CD14-positive monocyte (primary cell): ENCODE data around the gene WEE1. TPM values are rescaled to one million over a fixed set of nuclear protein-coding genes. Genes with fewer than 3 reads are reported as not detected.
"Not testable (repeated sequence)": the region's sequence is repeated elsewhere in the genome, so short reads cannot be mapped to it uniquely, and the experiment has no call there.

ENCODE experiments used
- DNase-seq, 3 donors: peaks; one replicate each; pipeline ENCODE4 v3.0.0-alpha.2; 2011 to 2022
- H2AFZ ChIP-seq: 2 replicates; pipeline ENCODE4 v1.6.0; 2012; ENCODE audit warnings: mild to moderate bottlenecking, low read depth, low read length, inconsistent platforms; ENCODE audit not compliant: insufficient read depth, poor library complexity, severe bottlenecking
- H3K27ac ChIP-seq, 2 donors: 1 replicate in 1 of 2; 2 replicates in 1 of 2; pipeline ENCODE4 v1.5.1; 2012 to 2013; ENCODE audit warnings: low read length in 2 of 2, control low read depth in 1 of 2, inconsistent platforms in 1 of 2, low read depth in 1 of 2, mild to moderate bottlenecking in 1 of 2
- H3K27me3 ChIP-seq, 2 donors: one replicate each; pipeline versions ENCODE4 v1.6.0 to v1.6.1; 2011 to 2013; ENCODE audit warnings: low read length in 2 of 2; ENCODE audit not compliant: control insufficient read depth in 2 of 2, insufficient read depth in 2 of 2
- H3K36me3 ChIP-seq, 2 donors: replicated peaks in 1 of 2; 1 replicate in 1 of 2; 2 replicates in 1 of 2; pipeline versions ENCODE4 v1.5.1 to v1.6.1; 2012 to 2013; ENCODE audit warnings: low read length in 2 of 2, control low read depth in 1 of 2, inconsistent platforms in 1 of 2, mild to moderate bottlenecking in 1 of 2; ENCODE audit not compliant: insufficient read depth in 2 of 2, control insufficient read depth in 1 of 2
- H3K4me1 ChIP-seq, 2 donors: 1 replicate in 1 of 2; 2 replicates in 1 of 2; pipeline versions ENCODE4 v1.5.1 to v1.6.1; 2012 to 2013; ENCODE audit warnings: low read length in 2 of 2, control low read depth in 1 of 2, inconsistent platforms in 1 of 2, mild to moderate bottlenecking in 1 of 2, moderate library complexity in 1 of 2; ENCODE audit not compliant: insufficient read depth in 2 of 2, control insufficient read depth in 1 of 2
- H3K4me2 ChIP-seq: replicated peaks from 2 replicates; pipeline ENCODE3; 2012; ENCODE audit warnings: low read length, moderate library complexity, mild to moderate bottlenecking; ENCODE audit not compliant: poor library complexity, severe bottlenecking; ENCODE audit errors: extremely low read depth
- H3K4me3 ChIP-seq, 3 experiments: fragments of 200-600 bp in 1 of 3; sonication (generic) in 1 of 3; replicated peaks in 1 of 3; 1 replicate in 2 of 3; 2 replicates in 1 of 3; pipeline ENCODE4 v1.5.1; 2011 to 2013; ENCODE audit warnings: low read length in 3 of 3, mild to moderate bottlenecking in 3 of 3, control low read depth in 2 of 3, low read depth in 2 of 3, inconsistent platforms in 1 of 3, moderate library complexity in 1 of 3
- H3K79me2 ChIP-seq: 2 replicates; pipeline ENCODE4 v1.6.0; 2012; ENCODE audit warnings: mild to moderate bottlenecking, control low read depth, inconsistent platforms, low read length, moderate library complexity; ENCODE audit not compliant: insufficient read depth
- H3K9ac ChIP-seq: 2 replicates; pipeline ENCODE4 v1.6.0; 2017; ENCODE audit warnings: low read length, mild to moderate bottlenecking; ENCODE audit not compliant: insufficient read depth, poor library complexity, severe bottlenecking
- H3K9me3 ChIP-seq, 2 donors: replicated peaks in 1 of 2; 1 replicate in 1 of 2; 2 replicates in 1 of 2; pipeline versions ENCODE4 v1.5.1 to v1.6.1; 2012 to 2013; ENCODE audit warnings: low read length in 2 of 2, control low read depth in 1 of 2; ENCODE audit not compliant: control insufficient read depth in 1 of 2, insufficient read depth in 1 of 2
- H4K20me1 ChIP-seq: 2 replicates; pipeline ENCODE4 v1.6.0; 2012; ENCODE audit warnings: mild to moderate bottlenecking, low read length, control low read depth, moderate library complexity; ENCODE audit not compliant: insufficient read depth
- H3K27ac Mint-ChIP-seq, 7 donors: one replicate each; pipeline ENCODE4 v1.8.0; 2020; ENCODE audit warnings: mild to moderate bottlenecking in 7 of 7, mixed read lengths in 7 of 7, moderate library complexity in 6 of 7, inconsistent platforms in 2 of 7
- H3K27me3 Mint-ChIP-seq, 3 donors: one replicate each; pipeline ENCODE4 v1.8.0; 2021 to 2022; ENCODE audit warnings: low read depth in 3 of 3, mild to moderate bottlenecking in 3 of 3, mixed read lengths in 3 of 3, moderate library complexity in 3 of 3, inconsistent platforms in 1 of 3
- H3K36me3 Mint-ChIP-seq, 2 donors: one replicate each; pipeline ENCODE4 v1.8.0; 2020; ENCODE audit warnings: mixed read lengths in 2 of 2, inconsistent platforms in 1 of 2, mild to moderate bottlenecking in 1 of 2
- H3K4me1 Mint-ChIP-seq: one replicate; pipeline ENCODE4 v1.8.0; 2020; ENCODE audit warnings: mild to moderate bottlenecking, mixed read lengths
- H3K4me3 Mint-ChIP-seq, 2 donors: one replicate each; pipeline ENCODE4 v1.8.0; 2020; ENCODE audit warnings: mild to moderate bottlenecking in 2 of 2, mixed read lengths in 2 of 2, moderate library complexity in 1 of 2
- H3K9me3 Mint-ChIP-seq, 7 donors: one replicate each; pipeline ENCODE4 v1.8.0; 2020 to 2022; ENCODE audit warnings: mixed read lengths in 7 of 7, mild to moderate bottlenecking in 6 of 7, moderate library complexity in 6 of 7, inconsistent platforms in 2 of 7
- WGBS: methylation state at CpG from one replicate; pipeline ENCODE4 v1.1.5; 2013; ENCODE audit warnings: missing lambda C conversion rate; ENCODE audit not compliant: insufficient coverage; 5-methylcytosine and 5-hydroxymethylcytosine counted together
- intact Hi-C, 2 donors: fragments of 100-400 bp; cut with micrococcal nuclease; formaldehyde crosslinking; loops; one replicate each; pipeline versions ENCODE4 v1.15.0 to v1.15.1; 2023
- polyA plus RNA-seq, 3 donors: library from polyadenylated mRNA; depleted of rRNA in 1 of 3; unstranded in 2 of 3; stranded (reverse) in 1 of 3; fragments of 300-500 nt in 2 of 3; fragments of >200 nt in 1 of 3; fragmentation: Illumina TruSeq in 2 of 3; gene quantifications; 1 replicate in 2 of 3; 2 replicates in 1 of 3; pipeline ENCODE4 v1.2.3, GENCODE V29; 2012 to 2021
- TF ChIP-seq, protein P1 (sequence below): fragments of 200-600 bp; IDR thresholded peaks from one replicate; pipeline ENCODE4 v1.8.0; 2022; ENCODE audit warnings: antibody characterized with exemption, mild to moderate bottlenecking

The WEE1 gene
- polyA plus RNA-seq, 3 donors, result 0.05 to 0.41 (median 0.22) TPM

DNA sequence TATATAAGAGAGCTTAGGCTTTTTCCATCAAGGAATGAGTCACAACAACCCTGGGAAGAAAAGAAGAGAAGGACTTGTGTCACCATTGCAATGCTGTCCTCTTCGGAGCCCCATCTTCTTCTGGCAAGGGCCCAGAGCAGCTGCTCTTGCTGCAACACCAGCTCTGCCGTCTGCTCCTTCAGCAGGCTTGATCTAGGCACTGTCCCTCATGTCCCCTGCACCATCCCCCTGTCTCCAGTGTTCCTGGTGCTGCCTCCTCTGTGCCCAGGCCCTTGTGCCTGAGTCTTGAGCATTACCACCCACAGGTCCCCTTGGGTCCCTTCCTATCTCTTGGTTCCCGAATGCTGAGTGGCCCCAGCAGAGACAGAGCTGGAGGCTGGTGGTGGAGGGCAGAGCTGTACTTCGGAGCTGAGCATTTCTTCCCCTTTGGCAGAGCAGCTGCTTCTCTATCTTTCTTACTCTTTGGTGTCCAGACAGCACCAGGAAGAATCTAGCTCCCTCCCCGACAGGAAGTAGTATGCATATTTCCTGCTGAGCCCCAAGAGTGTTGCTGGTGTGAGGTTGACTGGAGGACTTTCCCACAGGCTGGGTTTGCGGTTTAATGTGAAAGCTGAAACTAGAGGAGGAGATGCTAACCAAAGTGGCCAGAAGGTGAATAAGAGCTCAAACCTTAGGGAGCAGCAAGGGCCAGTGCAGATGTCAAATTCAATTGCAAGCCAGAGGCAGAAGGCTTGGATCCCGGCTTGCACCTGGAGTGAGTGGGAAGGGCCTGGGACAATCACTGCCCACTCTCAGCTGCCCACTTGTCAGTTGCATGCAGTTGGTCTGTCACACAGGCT, 27.8 kb downstream of the WEE1 start:
- peaks cover 24% of the 10 kb centered on the region for H3K4me1 Mint-ChIP-seq
- H3K4me1 ChIP-seq, result peaks cover 20 to 23% of the 10 kb centered on the region in 2 donors
- H3K36me3 Mint-ChIP-seq, result no peaks in the 10 kb centered on the region
- intact Hi-C loops, result no loop called here
- peak overlapping the region; percentile 45 for H3K9ac ChIP-seq
- TF ChIP-seq, protein P1, sequence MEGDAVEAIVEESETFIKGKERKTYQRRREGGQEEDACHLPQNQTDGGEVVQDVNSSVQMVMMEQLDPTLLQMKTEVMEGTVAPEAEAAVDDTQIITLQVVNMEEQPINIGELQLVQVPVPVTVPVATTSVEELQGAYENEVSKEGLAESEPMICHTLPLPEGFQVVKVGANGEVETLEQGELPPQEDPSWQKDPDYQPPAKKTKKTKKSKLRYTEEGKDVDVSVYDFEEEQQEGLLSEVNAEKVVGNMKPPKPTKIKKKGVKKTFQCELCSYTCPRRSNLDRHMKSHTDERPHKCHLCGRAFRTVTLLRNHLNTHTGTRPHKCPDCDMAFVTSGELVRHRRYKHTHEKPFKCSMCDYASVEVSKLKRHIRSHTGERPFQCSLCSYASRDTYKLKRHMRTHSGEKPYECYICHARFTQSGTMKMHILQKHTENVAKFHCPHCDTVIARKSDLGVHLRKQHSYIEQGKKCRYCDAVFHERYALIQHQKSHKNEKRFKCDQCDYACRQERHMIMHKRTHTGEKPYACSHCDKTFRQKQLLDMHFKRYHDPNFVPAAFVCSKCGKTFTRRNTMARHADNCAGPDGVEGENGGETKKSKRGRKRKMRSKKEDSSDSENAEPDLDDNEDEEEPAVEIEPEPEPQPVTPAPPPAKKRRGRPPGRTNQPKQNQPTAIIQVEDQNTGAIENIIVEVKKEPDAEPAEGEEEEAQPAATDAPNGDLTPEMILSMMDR, result no peak
- no peaks in the 10 kb centered on the region for H3K79me2 ChIP-seq
- peak overlapping the region; percentile 55 for H3K4me2 ChIP-seq
- no peaks in the 10 kb centered on the region for H3K9me3 ChIP-seq
- H3K27ac Mint-ChIP-seq, result peak overlapping the region; percentile 62 to 95 (median 87)
- H3K36me3 ChIP-seq, result no peaks in the 10 kb centered on the region
- H3K9me3 Mint-ChIP-seq, result no peaks in the 10 kb centered on the region
- peak overlapping the region in 2 of 3 experiments; percentile 7 to 57 for H3K4me3 ChIP-seq
- H3K27ac ChIP-seq, result peak overlapping the region; percentile 56 to 78
- peak; percentile 51 to 81 (median 62) for DNase-seq
- no peaks in the 10 kb centered on the region for H3K27me3 ChIP-seq
- peaks cover 0 to 7% (median 2%) of the 10 kb centered on the region in 3 donors for H3K27me3 Mint-ChIP-seq
- peak overlapping the region; percentile 54 to 97 for H3K4me3 Mint-ChIP-seq
- peak overlapping the region; percentile 89 for H2AFZ ChIP-seq
- WGBS, result 0% methylated on average over 4 of the region's 7 CpGs
- no peaks in the 10 kb centered on the region for H4K20me1 ChIP-seq

GRCh38 chr11:9601876-9602199, 28.4 kb downstream of the WEE1 start:
- Histone ChIP-seq H2AFZ (peak overlapping the region; percentile 89), H3K36me3 (no peaks in the 10 kb centered on the region), H3K79me2 (no peaks in the 10 kb centered on the region), H3K4me1 (peaks cover 20 to 23% of the 10 kb centered on the region in 2 donors), H3K27ac (peak overlapping the region; percentile 56 to 78), H3K9ac (peak overlapping the region; percentile 45), H4K20me1 (no peaks in the 10 kb centered on the region), H3K4me3 (peak overlapping the region in 1 of 3 experiments; percentile 57), H3K9me3 (no peaks in the 10 kb centered on the region), H3K4me2 (peak overlapping the region; percentile 55), H3K27me3 (no peaks in the 10 kb centered on the region)
- H3K27me3 Mint-ChIP-seq, result peaks cover 0 to 7% (median 2%) of the 10 kb centered on the region in 3 donors
- H3K36me3 Mint-ChIP-seq, result no peaks in the 10 kb centered on the region
- DNase-seq, result no peak
- WGBS, result 100% methylated on average over 1 of the region's 5 CpGs
- H3K9me3 Mint-ChIP-seq, result no peaks in the 10 kb centered on the region
- peak overlapping the region in 4 of 7 donors; percentile 69 to 95 (median 88) for H3K27ac Mint-ChIP-seq
- peak overlapping the region in 1 of 2 donors; percentile 97 for H3K4me3 Mint-ChIP-seq
- H3K4me1 Mint-ChIP-seq, result peaks cover 24% of the 10 kb centered on the region
- intact Hi-C loops, result no loop called here
- TF ChIP-seq, protein P1, result no peak

DNA sequence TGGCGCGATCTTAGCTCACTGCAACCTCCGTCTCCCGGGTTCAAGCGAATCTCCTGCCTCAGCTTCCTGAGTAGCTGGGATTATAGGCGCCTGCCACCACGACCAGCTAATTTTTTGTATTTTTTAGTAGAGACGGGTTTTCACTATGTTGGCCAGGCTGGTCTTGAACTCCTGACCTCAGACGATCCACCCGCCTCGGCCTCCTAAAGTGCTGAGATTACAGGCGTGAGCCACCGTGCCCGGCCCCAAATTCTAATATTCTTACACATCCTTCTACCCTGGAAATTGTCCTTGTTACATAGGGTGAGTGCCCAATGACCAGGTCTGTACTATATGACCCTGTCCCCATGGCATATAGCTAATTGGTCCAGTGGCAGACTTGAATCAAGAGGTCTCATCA, 29.7 kb downstream of the WEE1 start:
- peak overlapping the region in 1 of 7 donors; percentile 67 for H3K27ac Mint-ChIP-seq
- H3K4me1 ChIP-seq, result peaks cover 20 to 23% of the 10 kb centered on the region in 2 donors
- H4K20me1 ChIP-seq, H3K36me3 Mint-ChIP-seq, H3K9me3 ChIP-seq, H3K4me3 ChIP-seq, H3K79me2 ChIP-seq, H3K4me2 ChIP-seq, intact Hi-C loops, H3K27me3 Mint-ChIP-seq, H3K9me3 Mint-ChIP-seq, H3K27me3 ChIP-seq, DNase-seq, H3K27ac ChIP-seq, H2AFZ ChIP-seq, H3K9ac ChIP-seq, H3K36me3 ChIP-seq, H3K4me3 Mint-ChIP-seq: not testable (repeated sequence)
- 90% methylated on average over 2 of the region's 14 CpGs for WGBS
- H3K4me1 Mint-ChIP-seq, result peaks cover 24% of the 10 kb centered on the region
